HG02588 (cell line): ENCODE data around the gene ALB.

Source experiments
- ATAC-seq: cut with Tn5 transposase; IDR thresholded peaks from one replicate; pipeline ENCODE4 v1.9.1; 2021; ENCODE audit warnings: mild to moderate bottlenecking, moderate library complexity; ENCODE audit not compliant: unreplicated experiment

ALB gene

GRCh38 chr4:73408181-73408867 lies 4.2 kb downstream of the ALB start:
- ATAC-seq = no peak

GRCh38 chr4:73409012-73409862 lies 5.2 kb downstream of the ALB start:
- no peak for ATAC-seq

GRCh38 chr4:73409978-73410548 lies 6.0 kb downstream of the ALB start:
- ATAC-seq = no peak

GRCh38 chr4:73410916-73411730 lies 7.0 kb downstream of the ALB start:
- ATAC-seq = no peak

GRCh38 chr4:73411731-73412414 lies 7.8 kb downstream of the ALB start:
- ATAC-seq = no peak

- no peak for ATAC-seq
Observed at GRCh38 chr4:73413294-73413755, 9.2 kb downstream of the ALB start.

- no peak for ATAC-seq
Observed at GRCh38 chr4:73414936-73415271, 10.8 kb downstream of the ALB start.

GRCh38 chr4:73415807-73416238 lies 11.7 kb downstream of the ALB start:
- ATAC-seq = no peak

GRCh38 chr4:73416423-73417087 lies 12.5 kb downstream of the ALB start:
- ATAC-seq = no peak

GRCh38 chr4:73417342-73417741 lies 13.3 kb downstream of the ALB start:
- no peak for ATAC-seq

- no peak for ATAC-seq
Observed at GRCh38 chr4:73417973-73418372, 13.9 kb downstream of the ALB start.

- no peak for ATAC-seq
Observed at GRCh38 chr4:73418677-73419076, 14.6 kb downstream of the ALB start.

GRCh38 chr4:73419106-73420038 lies 15.3 kb downstream of the ALB start:
- ATAC-seq = no peak

GRCh38 chr4:73420615-73421014 lies 16.5 kb downstream of the ALB start:
- ATAC-seq = no peak

- ATAC-seq = no peak
Observed at GRCh38 chr4:73421708-73422457, 17.8 kb downstream of the ALB start.

- no peak for ATAC-seq
Observed at GRCh38 chr4:73422458-73422752, 18.3 kb downstream of the ALB start.

GRCh38 chr4:73423184-73423583 lies 19.1 kb downstream of the ALB start:
- no peak for ATAC-seq

- no peak for ATAC-seq
Observed at GRCh38 chr4:73426666-73427065, 22.6 kb downstream of the ALB start.
